ENCODE measurements around the gene IL23R.

The IL23R gene

GRCh38 chr1:67304023-67304422 lies 137.8 kb downstream of the IL23R start:
- DNase-seq (ENCODE audit: low spot score): no peak

- DNase-seq (ENCODE audit: low spot score): no peak
These were observed 140.3 kb downstream of the IL23R start for GRCh38 chr1:67306547-67306946.

DNA sequence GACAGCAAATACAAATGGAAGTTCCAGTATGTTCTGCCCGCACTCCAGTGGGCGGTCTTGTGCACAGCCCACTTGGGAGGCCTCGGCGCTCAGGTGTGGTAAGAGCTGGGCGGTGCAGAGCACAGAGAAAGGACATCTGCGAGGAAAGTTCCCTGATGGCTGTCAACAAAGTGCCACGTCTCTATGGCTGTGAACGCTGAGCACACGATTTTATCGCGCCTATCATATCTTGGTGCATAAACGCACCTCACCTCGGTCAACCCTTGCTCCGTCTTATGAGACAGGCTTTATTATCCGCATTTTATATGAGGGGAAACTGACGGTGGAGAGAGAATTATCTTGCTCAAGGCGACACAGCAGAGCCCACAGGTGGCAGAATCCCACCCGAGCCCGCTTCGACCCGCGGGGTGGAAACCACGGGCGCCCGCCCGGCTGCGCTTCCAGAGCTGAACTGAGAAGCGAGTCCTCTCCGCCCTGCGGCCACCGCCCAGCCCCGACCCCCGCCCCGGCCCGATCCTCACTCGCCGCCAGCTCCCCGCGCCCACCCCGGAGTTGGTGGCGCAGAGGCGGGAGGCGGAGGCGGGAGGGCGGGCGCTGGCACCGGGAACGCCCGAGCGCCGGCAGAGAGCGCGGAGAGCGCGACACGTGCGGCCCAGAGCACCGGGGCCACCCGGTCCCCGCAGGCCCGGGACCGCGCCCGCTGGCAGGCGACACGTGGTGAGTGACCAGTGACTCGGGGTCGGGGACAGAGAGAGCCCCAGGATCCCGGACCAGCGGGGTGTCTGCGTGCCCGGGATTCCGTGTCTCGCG lies 141.2 kb downstream of the IL23R start, which contains the start of gene IL12RB2:
Gene IL12RB2 (plus strand): TSS at position 623 of the 810 bp plus-strand sequence. CDS start 12,496 bp downstream, outside the sequence.
- no peak for DNase-seq (ENCODE audit: low spot score)

- DNase-seq (ENCODE audit: low spot score): no peak
These were observed 141.9 kb downstream of the IL23R start for GRCh38 chr1:67308136-67308535.

Measured in CD4-positive, alpha-beta T cell treated with Interleukin-15 for 4 hours (primary cell).